B cell (primary cell): ENCODE results near the gene FAM184B. TPM values are rescaled to one million over a fixed set of nuclear protein-coding genes. Genes with fewer than 3 reads are reported as not detected.

Experiments used
- ATAC-seq: fragments of 200-7000 bp; cut with Tn5 transposase; one replicate; pipeline ENCODE4 v1.10.0; 2021; ENCODE audit warnings: low read depth, mild to moderate bottlenecking, moderate number of reproducible peaks, moderate library complexity
- CTCF ChIA-PET: fragments of 350-600 bp; sonication (Branson Sonifier 250); formaldehyde crosslinking; loops from one replicate; lab custom pipeline; 2021; ENCODE audit warnings: antibody characterized with exemption, inconsistent platforms; lab: Charles Lee
- POLR2A ChIA-PET: fragments of 350-600 bp; sonication (Branson Sonifier 250); formaldehyde crosslinking; loops from one replicate; lab custom pipeline; 2021; ENCODE audit warnings: antibody characterized with exemption; lab: Charles Lee
- DNase-seq: peaks from one replicate; pipeline ENCODE4 v3.0.0; 2013
- H2AFZ ChIP-seq: 2 replicates; pipeline ENCODE4 v1.6.1; 2012; ENCODE audit warnings: mild to moderate bottlenecking, low read depth, low read length; ENCODE audit not compliant: insufficient read depth, poor library complexity, severe bottlenecking
- H3K27ac ChIP-seq, 2 donors: 1 replicate in 1 of 2; 2 replicates in 1 of 2; pipeline ENCODE4 v1.5.1; 2012 to 2013; ENCODE audit warnings: low read length in 2 of 2, mild to moderate bottlenecking in 2 of 2, moderate library complexity in 1 of 2
- H3K27me3 ChIP-seq, 4 experiments: fragments of 200-600 bp in 1 of 4; sonication (generic) in 1 of 4; replicated peaks in 1 of 4; 1 replicate in 2 of 4; 2 replicates in 2 of 4; pipeline versions ENCODE4 v1.6.1 to v1.7.0; 2013 to 2016; ENCODE audit warnings: low read length in 3 of 4, mild to moderate bottlenecking in 2 of 4, mixed read lengths in 1 of 4, moderate library complexity in 1 of 4; ENCODE audit not compliant: insufficient read depth in 4 of 4, control insufficient read depth in 3 of 4; ENCODE audit errors: control extremely low read depth in 1 of 4
- H3K36me3 ChIP-seq, 2 experiments: replicated peaks in 1 of 2; 1 replicate in 1 of 2; 2 replicates in 1 of 2; pipeline versions ENCODE4 v1.6.1 to v1.7.1; 2013; ENCODE audit warnings: low read length in 1 of 2; ENCODE audit not compliant: insufficient read depth in 2 of 2, control insufficient read depth in 1 of 2; ENCODE audit errors: control extremely low read depth in 1 of 2, extremely low read depth in 1 of 2
- H3K4me1 ChIP-seq, 2 donors: fragments of 200-600 bp in 1 of 2; sonication (generic) in 1 of 2; 1 replicate in 1 of 2; 2 replicates in 1 of 2; pipeline versions ENCODE4 v1.5.1 to v1.6.1; 2013 to 2017; ENCODE audit warnings: low read length in 2 of 2; ENCODE audit not compliant: control insufficient read depth in 2 of 2, insufficient read depth in 2 of 2
- H3K4me2 ChIP-seq: replicated peaks from 2 replicates; pipeline ENCODE3; 2012; ENCODE audit warnings: mild to moderate bottlenecking, low read depth, low read length; ENCODE audit not compliant: poor library complexity, severe bottlenecking
- H3K4me3 ChIP-seq, 5 experiments: fragments of 200-600 bp in 1 of 5; sonication (generic) in 1 of 5; 1 replicate in 3 of 5; 2 replicates in 2 of 5; pipeline versions ENCODE4 v1.5.1 to v1.7.0; 2011 to 2016; ENCODE audit warnings: low read length in 4 of 5, mild to moderate bottlenecking in 4 of 5, low read depth in 2 of 5, control low read depth in 1 of 5, moderate library complexity in 1 of 5; ENCODE audit not compliant: insufficient read depth in 1 of 5; ENCODE audit errors: control extremely low read depth in 1 of 5, extremely low read depth in 1 of 5
- H3K79me2 ChIP-seq: fragments of 200-600 bp; sonication (generic); one replicate; pipeline ENCODE4 v1.6.0; 2016; ENCODE audit warnings: low read length; ENCODE audit not compliant: control insufficient read depth, insufficient read depth
- H3K9ac ChIP-seq: fragments of 200-600 bp; sonication (generic); 2 replicates; pipeline ENCODE4 v1.6.1; 2017; ENCODE audit warnings: mild to moderate bottlenecking, low read length, moderate library complexity
- H3K9me3 ChIP-seq, 3 donors: one replicate each; pipeline versions ENCODE4 v1.6.1 to v1.7.1; 2013; ENCODE audit warnings: low read length in 2 of 3; ENCODE audit not compliant: control insufficient read depth in 2 of 3, insufficient read depth in 1 of 3; ENCODE audit errors: control extremely low read depth in 1 of 3
- H4K20me1 ChIP-seq: 2 replicates; pipeline ENCODE4 v1.6.0; 2012; ENCODE audit warnings: mild to moderate bottlenecking, low read length; ENCODE audit not compliant: insufficient read depth, control insufficient read depth, poor library complexity, severe bottlenecking
- H3K27ac Mint-ChIP-seq: one replicate; pipeline ENCODE4 v1.8.0; 2021; ENCODE audit warnings: mixed read lengths
- H3K27me3 Mint-ChIP-seq: one replicate; pipeline ENCODE4 v1.8.0; 2021; ENCODE audit warnings: mixed read lengths
- H3K4me1 Mint-ChIP-seq: one replicate; pipeline ENCODE4 v1.8.0; 2021; ENCODE audit warnings: mixed read lengths
- H3K4me3 Mint-ChIP-seq: one replicate; pipeline ENCODE4 v1.8.0; 2021; ENCODE audit warnings: mixed read lengths
- H3K9me3 Mint-ChIP-seq: one replicate; pipeline ENCODE4 v1.8.0; 2022; ENCODE audit warnings: mixed read lengths; ENCODE audit not compliant: insufficient read depth
- EZH2 ChIP-seq: IDR thresholded peaks from 2 replicates; pipeline ENCODE4 v1.6.1; 2012; ENCODE audit warnings: borderline replicate concordance, low read depth, mild to moderate bottlenecking, moderate library complexity, low read length; ENCODE audit not compliant: insufficient read depth, poor library complexity, severe bottlenecking
- WGBS: methylation state at CpG from one replicate; pipeline ENCODE4 v1.1.5; 2013; ENCODE audit warnings: missing lambda C conversion rate; ENCODE audit not compliant: insufficient coverage; 5-methylcytosine and 5-hydroxymethylcytosine counted together
- intact Hi-C: fragments of 100-400 bp; cut with micrococcal nuclease; formaldehyde crosslinking; loops from one replicate; pipeline ENCODE4 v1.10.0; 2022
- polyA plus RNA-seq: library from polyadenylated mRNA; depleted of rRNA; stranded (reverse); fragments of >200 nt; gene quantifications from 2 replicates; pipeline ENCODE4 v1.2.3, GENCODE V29; 2012
- total RNA-seq, 2 donors: library from RNA; stranded (reverse); fragments of 120-200 nt in 1 of 2; gene quantifications; 1 replicate in 1 of 2; 2 replicates in 1 of 2; pipeline versions ENCODE4 v1.2.3 to v1.2.4, GENCODE V29; 2013 to 2022
- TF ChIP-seq, protein P1 (sequence below): fragments of 200-600 bp; IDR thresholded peaks from one replicate; pipeline ENCODE4 v1.8.0; 2022; ENCODE audit warnings: antibody characterized with exemption, mild to moderate bottlenecking

The FAM184B gene
- total and polyA plus RNA-seq, 2 donors (not counting 1 experiment from before 2014, with no cell fraction given): not detected

DNA sequence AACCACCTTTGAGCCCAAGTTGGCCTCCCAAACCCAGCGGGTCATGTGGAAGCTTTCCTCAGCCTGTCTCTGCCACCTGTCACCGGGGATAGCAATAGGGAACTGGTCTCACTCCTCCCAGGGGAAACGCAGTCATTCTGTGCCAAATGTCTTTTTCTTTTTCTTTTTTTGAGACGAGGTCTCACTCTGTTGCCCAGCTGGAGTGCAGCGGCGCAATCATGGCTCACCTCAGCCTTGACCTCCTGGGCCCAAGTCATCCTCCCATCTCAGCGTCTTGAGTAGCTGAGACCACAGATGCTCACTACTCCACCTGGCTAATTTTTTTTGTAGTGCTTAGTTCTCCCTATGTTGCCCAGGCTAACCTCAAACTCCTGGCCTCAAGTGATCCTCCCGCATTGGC, 126.7 kb downstream of the FAM184B start:
- ChIA-PET CTCF (no interaction called here), POLR2A (no interaction called here)
- TF ChIP-seq, protein P1, sequence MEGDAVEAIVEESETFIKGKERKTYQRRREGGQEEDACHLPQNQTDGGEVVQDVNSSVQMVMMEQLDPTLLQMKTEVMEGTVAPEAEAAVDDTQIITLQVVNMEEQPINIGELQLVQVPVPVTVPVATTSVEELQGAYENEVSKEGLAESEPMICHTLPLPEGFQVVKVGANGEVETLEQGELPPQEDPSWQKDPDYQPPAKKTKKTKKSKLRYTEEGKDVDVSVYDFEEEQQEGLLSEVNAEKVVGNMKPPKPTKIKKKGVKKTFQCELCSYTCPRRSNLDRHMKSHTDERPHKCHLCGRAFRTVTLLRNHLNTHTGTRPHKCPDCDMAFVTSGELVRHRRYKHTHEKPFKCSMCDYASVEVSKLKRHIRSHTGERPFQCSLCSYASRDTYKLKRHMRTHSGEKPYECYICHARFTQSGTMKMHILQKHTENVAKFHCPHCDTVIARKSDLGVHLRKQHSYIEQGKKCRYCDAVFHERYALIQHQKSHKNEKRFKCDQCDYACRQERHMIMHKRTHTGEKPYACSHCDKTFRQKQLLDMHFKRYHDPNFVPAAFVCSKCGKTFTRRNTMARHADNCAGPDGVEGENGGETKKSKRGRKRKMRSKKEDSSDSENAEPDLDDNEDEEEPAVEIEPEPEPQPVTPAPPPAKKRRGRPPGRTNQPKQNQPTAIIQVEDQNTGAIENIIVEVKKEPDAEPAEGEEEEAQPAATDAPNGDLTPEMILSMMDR: no peak
- no peak for TF ChIP-seq EZH2
- Histone ChIP-seq H2AFZ (no peak overlapping the region), H3K9ac (no peak overlapping the region), H3K27ac (no peak overlapping the region), H3K36me3 (no peaks in the 10 kb centered on the region), H3K27me3 (peaks cover 0 to 8% (median 0%) of the 10 kb centered on the region in 4 experiments), H3K79me2 (no peaks in the 10 kb centered on the region), H3K4me3 (no peak overlapping the region), H3K9me3 (peaks cover 0 to 9% (median 0%) of the 10 kb centered on the region in 3 donors), H4K20me1 (no peaks in the 10 kb centered on the region), H3K4me1 (no peaks in the 10 kb centered on the region), H3K4me2 (no peak overlapping the region)
- no peaks in the 10 kb centered on the region for H3K4me1 Mint-ChIP-seq
- no peak overlapping the region for H3K27ac Mint-ChIP-seq
- WGBS: 61% methylated on average over 7 of the region's 8 CpGs
- ATAC-seq (no peak), DNase-seq (no peak)
- no peak overlapping the region for H3K4me3 Mint-ChIP-seq
- H3K27me3 Mint-ChIP-seq: peaks cover 21% of the 10 kb centered on the region
- H3K9me3 Mint-ChIP-seq: no peaks in the 10 kb centered on the region
- intact Hi-C loops: no loop called here

DNA sequence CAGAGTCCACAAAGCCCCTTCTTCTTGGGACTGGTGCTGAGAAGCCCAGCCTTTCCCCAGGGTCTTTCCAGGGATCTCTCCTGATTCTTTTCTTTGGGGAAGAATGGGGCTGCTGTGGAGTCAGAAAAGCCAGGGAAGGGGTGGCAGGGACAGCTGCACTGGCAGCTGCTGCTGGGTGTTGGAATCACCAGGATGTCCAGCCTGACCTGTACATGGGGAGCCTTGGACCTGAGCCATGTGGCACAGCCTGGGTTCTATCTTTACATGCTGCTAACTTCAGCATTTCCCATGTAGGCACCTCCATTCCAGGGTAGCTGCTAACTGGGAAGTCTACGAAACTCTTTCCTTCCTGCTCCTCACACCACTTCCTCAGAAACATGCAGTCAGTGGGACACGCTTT, 131.0 kb downstream of the FAM184B start:
- Mint-ChIP-seq H3K4me3 (no peak overlapping the region), H3K9me3 (peaks cover 3% of the 10 kb centered on the region), H3K4me1 (no peaks in the 10 kb centered on the region), H3K27me3 (peaks cover 4% of the 10 kb centered on the region), H3K27ac (no peak overlapping the region)
- H3K4me2 ChIP-seq: no peak overlapping the region
- H4K20me1 ChIP-seq: no peaks in the 10 kb centered on the region
- H3K79me2 ChIP-seq: no peaks in the 10 kb centered on the region
- H3K9me3 ChIP-seq: peaks cover 0 to 16% (median 0%) of the 10 kb centered on the region in 3 donors
- no peak overlapping the region for H3K27ac ChIP-seq
- TF ChIP-seq, protein P1: no peak
- TF ChIP-seq EZH2: no peak
- H3K27me3 ChIP-seq: peaks cover 0 to 3% (median 0%) of the 10 kb centered on the region in 4 experiments
- H3K9ac ChIP-seq: no peak overlapping the region
- no peaks in the 10 kb centered on the region for H3K36me3 ChIP-seq
- ATAC-seq (no peak), DNase-seq (no peak)
- POLR2A ChIA-PET: no interaction called here
- no peak overlapping the region for H2AFZ ChIP-seq
- intact Hi-C loops: no loop called here
- no CpG with 5 or more reads among the region's 2 CpGs for WGBS
- no peak overlapping the region for H3K4me3 ChIP-seq
- H3K4me1 ChIP-seq: no peaks in the 10 kb centered on the region
- CTCF ChIA-PET: no interaction called here
